ENCODE measurements around the gene EFCAB10. TPM values are rescaled to one million over a fixed set of nuclear protein-coding genes. Genes with fewer than 3 reads are reported as not detected.

EFCAB10 gene
- total and polyA plus RNA-seq, 2 of the 13 experiments (the other 11 are each of a cell fraction or from before 2014, with no cell fraction given) = 0.40 TPM; not detected in 1

GRCh38 chr7:105587909-105588635 lies 6.8 kb upstream of the EFCAB10 start (continued):
- TF ChIP-seq ZNF207 (IDR thresholded peaks at IDR 0.05; ENCODE audit: borderline replicate concordance) = no peak
- no peak for TF ChIP-seq ARID2 (CRISPR knock-in tag; IDR thresholded peaks at IDR 0.05; ENCODE audit: borderline replicate concordance)

DNA sequence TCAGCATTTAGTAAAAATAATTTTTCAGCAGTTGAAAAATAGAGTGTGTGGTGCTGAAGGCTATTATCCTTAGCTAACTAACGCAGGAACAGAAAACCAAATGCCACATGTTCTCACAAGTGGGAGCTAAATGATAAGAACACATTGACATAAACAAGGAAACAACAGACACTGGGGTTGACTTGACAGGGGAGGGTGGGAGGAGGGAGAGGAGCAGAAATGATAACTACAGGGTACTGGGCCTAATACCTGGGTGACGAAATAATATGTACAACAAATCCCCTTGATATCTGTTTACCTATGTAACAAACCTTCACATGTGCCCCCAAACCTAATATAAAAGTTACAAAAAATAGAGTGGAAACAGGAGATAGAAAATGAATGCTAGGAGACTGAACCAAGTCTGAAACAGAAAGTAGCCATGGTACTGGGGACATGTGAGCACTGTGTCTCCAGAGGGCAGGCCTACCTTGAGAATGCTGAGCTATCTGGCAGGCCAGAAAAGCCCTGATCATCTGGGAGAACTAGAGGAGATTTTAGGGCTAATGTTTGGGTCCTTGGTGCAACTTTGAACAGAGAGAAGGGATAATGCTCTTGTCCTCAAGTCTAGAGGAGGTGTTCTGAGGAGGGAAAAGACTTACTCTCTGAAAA lies 4.7 kb upstream of the EFCAB10 start:
- CTCF ChIA-PET (ENCODE audit: low intra/inter-chr PET ratio, low total read pairs) = no interaction called here
- in situ Hi-C loops (cut with HindIII; ENCODE audit: extremely low pct_ligation_motif_present, low pct_unique_long_range_greater_than_20kb) = no loop called here
- TF ChIP-seq FOXA1 (IDR thresholded peaks at IDR 0.05) (no peak), FOXA1 (CRISPR knock-in tag; IDR thresholded peaks at IDR 0.05) (no peak), SALL1 (CRISPR knock-in tag; IDR thresholded peaks at IDR 0.05) (no peak), ZNF629 (CRISPR knock-in tag; conservative IDR thresholded peaks at IDR 0.05) (no peak), ZNF232 (CRISPR knock-in tag; IDR thresholded peaks at IDR 0.05; ENCODE audit: borderline replicate concordance) (no peak), REXO4 (CRISPR knock-in tag; IDR thresholded peaks at IDR 0.05; ENCODE audit: borderline replicate concordance) (no peak), AHDC1 (CRISPR knock-in tag; IDR thresholded peaks at IDR 0.05; ENCODE audit: borderline replicate concordance) (no peak), SMAD9 (CRISPR knock-in tag; IDR thresholded peaks at IDR 0.05) (no peak), FLYWCH1 (CRISPR knock-in tag; IDR thresholded peaks at IDR 0.05) (no peak), ASH2L (IDR thresholded peaks at IDR 0.05; ENCODE audit: insufficient read length, low read depth, low read length) (no peak), ZBTB8A (CRISPR knock-in tag; IDR thresholded peaks at IDR 0.05; ENCODE audit: borderline replicate concordance, low read depth) (no peak), SMC3 (IDR thresholded peaks at IDR 0.05; ENCODE audit: low read length) (no peak)
- TF ChIP-seq, protein P1, sequence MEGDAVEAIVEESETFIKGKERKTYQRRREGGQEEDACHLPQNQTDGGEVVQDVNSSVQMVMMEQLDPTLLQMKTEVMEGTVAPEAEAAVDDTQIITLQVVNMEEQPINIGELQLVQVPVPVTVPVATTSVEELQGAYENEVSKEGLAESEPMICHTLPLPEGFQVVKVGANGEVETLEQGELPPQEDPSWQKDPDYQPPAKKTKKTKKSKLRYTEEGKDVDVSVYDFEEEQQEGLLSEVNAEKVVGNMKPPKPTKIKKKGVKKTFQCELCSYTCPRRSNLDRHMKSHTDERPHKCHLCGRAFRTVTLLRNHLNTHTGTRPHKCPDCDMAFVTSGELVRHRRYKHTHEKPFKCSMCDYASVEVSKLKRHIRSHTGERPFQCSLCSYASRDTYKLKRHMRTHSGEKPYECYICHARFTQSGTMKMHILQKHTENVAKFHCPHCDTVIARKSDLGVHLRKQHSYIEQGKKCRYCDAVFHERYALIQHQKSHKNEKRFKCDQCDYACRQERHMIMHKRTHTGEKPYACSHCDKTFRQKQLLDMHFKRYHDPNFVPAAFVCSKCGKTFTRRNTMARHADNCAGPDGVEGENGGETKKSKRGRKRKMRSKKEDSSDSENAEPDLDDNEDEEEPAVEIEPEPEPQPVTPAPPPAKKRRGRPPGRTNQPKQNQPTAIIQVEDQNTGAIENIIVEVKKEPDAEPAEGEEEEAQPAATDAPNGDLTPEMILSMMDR (CRISPR knock-in tag; IDR thresholded peaks at IDR 0.05) = peak; percentile 32

More for the DNA sequence above, 4.7 kb upstream of the EFCAB10 start:
- WGBS (ENCODE audit: low lambda C conversion rate) = 36% methylated on average over 2 of the region's 2 CpGs
- Histone ChIP-seq H3K4me2 (ENCODE audit: low read depth, low read length) (peak overlapping the region; percentile 27; the same call in 1 of the 2 replicates), H2AFZ (ENCODE audit: low read length) (no peak overlapping the region), H3K4me1 (ENCODE audit: insufficient read depth, low read length) (peaks cover 15% of the 10 kb centered on the region), H3K4me3 (replicated peaks in 1 of 3; ENCODE audit: insufficient read depth in 1 of 3, low read depth in 2 of 3, low read length in 3 of 3) (no peak overlapping the region), H4K20me1 (ENCODE audit: insufficient read depth, low read length) (no peaks in the 10 kb centered on the region), H3K79me2 (ENCODE audit: insufficient read depth, low read length) (no peaks in the 10 kb centered on the region), H3K9me3 (ENCODE audit: low read length) (no peaks in the 10 kb centered on the region), H3K27me3 (ENCODE audit: control insufficient read depth in 1 of 2, insufficient read depth in 2 of 2, low read length in 2 of 2) (no peaks in the 10 kb centered on the region; a peak in 1 of 5 replicates), H3K27ac (ENCODE audit: extremely low read length, insufficient read depth, low read length) (no peak overlapping the region), H3K36me3 (replicated peaks in 1 of 2; ENCODE audit: control insufficient read depth in 1 of 2, insufficient read depth in 2 of 2, low read length in 2 of 2) (no peaks in the 10 kb centered on the region), H3K9ac (ENCODE audit: insufficient read depth, low read depth, low read length) (no peak overlapping the region)
- intact Hi-C loops (cut with micrococcal nuclease; ENCODE audit: unreplicated experiment) = no loop called here
- no TSS peak for BruUV-seq (replicated peaks)
- POLR2A ChIA-PET = interaction anchor here (1.0 kb wide), 1 partner anchor 54 kb away, joined by 3 read pairs; the partner anchor contains the start of gene RINT1
- DNase-seq (ENCODE audit: low spot score) = no peak
- no peak for FAIRE-seq
- ATAC-seq = peak; percentile 43; the same call in 1 of the 3 replicates
